Suprapubic skin (tissue), 4 donors: ENCODE measurements around the gene PIEZO1. TPM values are rescaled to one million over a fixed set of nuclear protein-coding genes. Genes with fewer than 3 reads are reported as not detected.

Experiments used
- DNase-seq, 2 donors: peaks; one replicate each; pipeline ENCODE4 v3.0.0-alpha.2; 2019; ENCODE audit warnings: low spot score in 2 of 2
- H3K27ac ChIP-seq: fragments of 200-600 bp; sonication (generic); one replicate; pipeline ENCODE4 v1.5.1; 2019
- H3K27me3 ChIP-seq: fragments of 200-600 bp; sonication (generic); one replicate; pipeline ENCODE4 v1.5.1; 2019
- H3K36me3 ChIP-seq: fragments of 200-600 bp; sonication (generic); one replicate; pipeline ENCODE4 v1.5.1; 2019
- H3K4me1 ChIP-seq: fragments of 200-600 bp; sonication (generic); one replicate; pipeline ENCODE4 v1.5.1; 2019
- H3K4me3 ChIP-seq: fragments of 200-600 bp; sonication (generic); one replicate; pipeline ENCODE4 v1.5.1; 2019; ENCODE audit warnings: mild to moderate bottlenecking
- H3K9me3 ChIP-seq: fragments of 200-600 bp; sonication (generic); one replicate; pipeline ENCODE4 v1.5.1; 2019
- EP300 ChIP-seq: sonication (generic); formaldehyde crosslinking; IDR thresholded peaks from one replicate; pipeline ENCODE4 v1.6.1; 2017; ENCODE audit warnings: antibody characterized with exemption
- POLR2A ChIP-seq, 2 donors: fragments of 450-650 bp; IDR thresholded peaks; one replicate each; pipeline ENCODE4 v1.6.1; 2017; ENCODE audit warnings: antibody characterized with exemption in 2 of 2, mild to moderate bottlenecking in 2 of 2, moderate library complexity in 2 of 2
- POLR2AphosphoS5 ChIP-seq, 3 donors: sonication (generic); formaldehyde crosslinking; IDR thresholded peaks; one replicate each; pipeline ENCODE4 v1.6.1; 2017; ENCODE audit warnings: antibody characterized with exemption in 3 of 3
- WGBS: methylation state at CpG from one replicate; pipeline ENCODE4 v1.1.5; 2018; 5-methylcytosine and 5-hydroxymethylcytosine counted together
- total RNA-seq, 4 donors: library from RNA; depleted of rRNA; stranded (reverse); fragments of >200 nt; gene quantifications; one replicate each; pipeline ENCODE4 v1.1.0, GENCODE V29; 2016
- TF ChIP-seq, protein P1 (sequence below), 2 donors: fragments of 200-600 bp in 1 of 2; fragments of 450-650 bp in 1 of 2; sonication (generic) in 1 of 2; IDR thresholded peaks; one replicate each; pipeline ENCODE4 v1.5.1; 2016 to 2019; ENCODE audit warnings: antibody characterized with exemption in 2 of 2, mild to moderate bottlenecking in 1 of 2, moderate library complexity in 1 of 2

The PIEZO1 gene
- total RNA-seq, 4 donors from 2014 or later = 185 to 269 (median 224) TPM

DNA sequence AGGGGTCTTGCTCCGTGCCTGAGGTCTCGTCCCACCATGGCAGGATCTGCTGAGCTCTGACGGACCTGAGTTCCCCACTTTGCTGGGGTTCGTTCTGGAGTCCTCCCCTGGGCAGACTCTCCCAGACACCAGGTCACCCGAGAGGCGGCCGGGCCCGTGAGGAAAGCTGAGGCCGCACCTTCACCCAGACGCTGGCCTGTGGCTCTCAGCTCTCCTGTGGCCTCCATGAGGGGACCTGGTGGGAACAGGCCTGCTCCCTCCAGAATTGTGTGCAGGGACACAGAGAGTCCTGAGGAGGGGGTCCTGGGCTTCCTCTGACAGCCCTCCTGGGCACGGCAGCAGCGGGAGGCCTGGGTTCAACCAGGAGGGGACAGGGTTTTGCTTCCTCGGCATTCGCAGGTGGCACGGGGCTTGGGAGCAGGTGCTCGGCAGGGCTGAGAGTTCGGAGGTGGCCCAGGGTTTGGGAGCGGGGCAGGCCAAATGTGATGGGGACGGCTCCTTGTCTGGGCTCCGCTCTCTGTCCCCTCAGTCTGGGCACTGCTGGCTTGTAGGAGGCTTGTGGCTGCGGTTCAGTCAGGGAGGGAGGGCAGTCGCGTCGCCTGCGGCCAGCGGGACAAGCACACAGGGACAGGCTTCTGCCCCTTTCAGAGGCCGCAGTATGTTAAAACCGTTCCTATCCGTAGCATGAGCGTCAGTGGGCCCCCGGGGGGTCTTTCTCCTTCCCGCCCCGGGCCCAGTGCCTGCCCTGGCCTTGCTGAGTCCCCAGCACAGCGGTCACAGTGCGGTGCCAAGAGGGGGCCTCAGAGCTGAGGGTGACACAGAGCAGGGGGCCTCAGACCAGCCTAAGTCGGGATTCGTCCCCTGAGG lies 90.6 kb downstream of the PIEZO1 start:
- Histone ChIP-seq H3K9me3 (no peaks in the 10 kb centered on the region), H3K27ac (no peak overlapping the region), H3K36me3 (peaks cover 39% of the 10 kb centered on the region), H3K4me3 (no peak overlapping the region), H3K27me3 (peaks cover 22% of the 10 kb centered on the region), H3K4me1 (peaks cover 9% of the 10 kb centered on the region)
- DNase-seq = no peak
- 92% methylated on average over 30 of the region's 37 CpGs for WGBS
- TF ChIP-seq, protein P1, sequence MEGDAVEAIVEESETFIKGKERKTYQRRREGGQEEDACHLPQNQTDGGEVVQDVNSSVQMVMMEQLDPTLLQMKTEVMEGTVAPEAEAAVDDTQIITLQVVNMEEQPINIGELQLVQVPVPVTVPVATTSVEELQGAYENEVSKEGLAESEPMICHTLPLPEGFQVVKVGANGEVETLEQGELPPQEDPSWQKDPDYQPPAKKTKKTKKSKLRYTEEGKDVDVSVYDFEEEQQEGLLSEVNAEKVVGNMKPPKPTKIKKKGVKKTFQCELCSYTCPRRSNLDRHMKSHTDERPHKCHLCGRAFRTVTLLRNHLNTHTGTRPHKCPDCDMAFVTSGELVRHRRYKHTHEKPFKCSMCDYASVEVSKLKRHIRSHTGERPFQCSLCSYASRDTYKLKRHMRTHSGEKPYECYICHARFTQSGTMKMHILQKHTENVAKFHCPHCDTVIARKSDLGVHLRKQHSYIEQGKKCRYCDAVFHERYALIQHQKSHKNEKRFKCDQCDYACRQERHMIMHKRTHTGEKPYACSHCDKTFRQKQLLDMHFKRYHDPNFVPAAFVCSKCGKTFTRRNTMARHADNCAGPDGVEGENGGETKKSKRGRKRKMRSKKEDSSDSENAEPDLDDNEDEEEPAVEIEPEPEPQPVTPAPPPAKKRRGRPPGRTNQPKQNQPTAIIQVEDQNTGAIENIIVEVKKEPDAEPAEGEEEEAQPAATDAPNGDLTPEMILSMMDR (IDR thresholded peaks at IDR 0.05) = no peak
- no peak for TF ChIP-seq POLR2A (IDR thresholded peaks at IDR 0.05)
- no peak for TF ChIP-seq POLR2AphosphoS5 (IDR thresholded peaks at IDR 0.05)
- no peak for TF ChIP-seq EP300

DNA sequence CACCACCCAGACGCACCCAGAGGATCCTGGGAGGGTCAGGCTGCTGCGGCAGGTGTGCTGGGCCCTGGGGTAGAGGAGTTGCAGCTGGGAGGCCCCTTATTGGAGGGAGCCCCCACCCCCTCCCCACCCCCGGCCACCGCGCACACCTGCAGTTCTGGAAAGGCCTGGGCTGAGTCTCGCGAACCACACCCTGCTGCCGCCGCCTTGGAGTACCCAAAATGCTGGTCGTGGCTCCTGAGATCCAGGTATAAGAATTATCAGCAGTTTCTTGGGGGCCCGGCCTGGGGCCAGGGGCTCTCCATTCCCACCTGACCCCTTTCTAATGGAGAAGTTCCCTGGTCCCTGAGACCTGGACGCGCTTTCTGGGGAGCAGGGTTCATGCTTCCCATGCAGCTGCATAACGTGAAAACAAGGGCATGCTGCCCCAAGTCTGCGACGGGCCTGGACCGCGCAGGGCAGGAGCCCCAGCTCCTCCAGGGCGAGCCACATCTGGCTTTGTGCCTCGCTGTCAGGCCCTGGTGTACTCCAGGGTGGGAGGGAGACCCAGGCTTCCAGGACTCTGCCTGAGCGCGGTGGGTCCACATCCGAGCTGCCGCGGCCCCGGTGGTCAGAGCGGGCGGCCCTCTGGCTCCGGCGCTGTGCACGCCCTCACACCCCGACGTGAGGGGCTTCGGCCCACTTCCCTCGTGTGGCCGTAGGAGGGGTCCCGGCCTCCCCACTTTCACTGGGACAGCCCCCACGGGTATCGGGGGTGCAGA lies 91.4 kb downstream of the PIEZO1 start:
- 60% methylated on average over 9 of the region's 39 CpGs for WGBS
- DNase-seq = no peak
- H3K4me1 ChIP-seq = peaks cover 9% of the 10 kb centered on the region
- H3K27ac ChIP-seq = no peak overlapping the region
- H3K4me3 ChIP-seq = no peak overlapping the region
- H3K27me3 ChIP-seq = peaks cover 28% of the 10 kb centered on the region
- H3K9me3 ChIP-seq = no peaks in the 10 kb centered on the region
- H3K36me3 ChIP-seq = peaks cover 31% of the 10 kb centered on the region
- TF ChIP-seq POLR2AphosphoS5 (IDR thresholded peaks at IDR 0.05) = no peak
- TF ChIP-seq, protein P1 (IDR thresholded peaks at IDR 0.05) = no peak
- no peak for TF ChIP-seq EP300
- TF ChIP-seq POLR2A (IDR thresholded peaks at IDR 0.05) = no peak

DNA sequence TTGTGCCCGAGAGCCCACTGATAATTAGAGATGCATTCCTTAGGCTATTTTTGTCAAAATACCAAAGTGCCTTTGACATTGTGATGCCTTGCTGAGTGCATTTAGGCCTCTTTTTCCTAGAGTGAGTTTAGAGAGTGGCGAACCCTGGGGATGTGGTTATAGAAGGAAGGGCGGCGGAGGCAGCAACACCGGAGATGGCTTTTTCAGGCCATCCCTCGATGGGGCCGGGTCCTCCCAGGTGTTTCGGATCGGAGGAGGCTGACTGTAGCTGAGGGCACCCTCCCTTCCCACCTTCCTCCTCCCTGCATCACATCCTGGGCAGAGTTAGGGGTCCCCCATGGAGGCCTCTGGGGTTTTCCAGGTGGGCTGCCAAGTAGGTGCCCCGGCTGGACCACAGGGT lies 92.2 kb downstream of the PIEZO1 start:
- no peak for DNase-seq
- 49% methylated on average over 10 of the region's 10 CpGs for whole genome bisulfite sequencing
- Histone ChIP-seq H3K9me3 (no peaks in the 10 kb centered on the region), H3K4me1 (peaks cover 13% of the 10 kb centered on the region), H3K4me3 (no peak overlapping the region), H3K27me3 (peaks cover 35% of the 10 kb centered on the region), H3K36me3 (peaks cover 23% of the 10 kb centered on the region), H3K27ac (no peak overlapping the region)
- TF ChIP-seq POLR2AphosphoS5 (IDR thresholded peaks at IDR 0.05) = no peak
- TF ChIP-seq, protein P1 (IDR thresholded peaks at IDR 0.05) = no peak
- TF ChIP-seq POLR2A (IDR thresholded peaks at IDR 0.05) = no peak
- TF ChIP-seq EP300 = no peak

DNA sequence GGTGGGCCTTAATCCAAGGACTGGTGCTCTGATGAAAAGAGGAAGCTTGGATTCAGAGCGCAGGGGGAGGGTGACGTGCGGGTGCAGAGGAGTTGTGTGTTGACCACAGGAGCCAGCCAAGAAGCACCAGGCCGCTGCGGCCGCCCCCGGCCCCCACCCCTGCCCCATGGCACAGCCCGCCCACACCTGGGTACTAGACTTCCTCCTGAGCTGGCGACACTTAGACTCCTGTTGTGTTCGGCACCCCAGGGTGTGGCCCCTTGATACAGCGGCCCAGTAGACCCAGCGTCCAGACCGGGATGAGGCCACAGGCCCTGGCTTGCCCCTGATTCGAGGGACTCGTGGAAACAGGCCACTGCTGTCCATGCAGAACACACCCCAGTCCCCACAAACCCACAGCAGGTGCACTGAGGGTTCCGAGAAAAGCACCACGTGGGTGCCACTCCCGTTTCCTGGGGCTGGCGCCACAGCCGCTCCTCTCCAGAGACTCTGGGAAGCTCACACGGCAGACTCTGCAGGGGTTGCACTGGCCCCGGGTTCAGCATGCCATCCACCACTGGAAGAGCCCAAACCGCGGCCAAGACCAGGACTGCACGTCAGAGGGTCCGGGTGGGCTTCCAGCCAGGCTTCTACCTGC lies 93.0 kb downstream of the PIEZO1 start:
- Histone ChIP-seq H3K4me3 (no peak overlapping the region), H3K9me3 (no peaks in the 10 kb centered on the region), H3K4me1 (peaks cover 20% of the 10 kb centered on the region), H3K27me3 (peaks cover 43% of the 10 kb centered on the region), H3K27ac (no peak overlapping the region), H3K36me3 (peaks cover 15% of the 10 kb centered on the region)
- no peak for DNase-seq
- 58% methylated on average over 15 of the region's 26 CpGs for WGBS
- TF ChIP-seq, protein P1 (IDR thresholded peaks at IDR 0.05) = no peak
- TF ChIP-seq EP300 (no peak), POLR2A (IDR thresholded peaks at IDR 0.05) (no peak)
